Cardiac fibroblast (primary cell): ENCODE measurements around the gene DNAH1.
A peak's percentile ranks its signal among the peaks of the same experiment; 100 is the strongest.

Source experiments
- DNase-seq, 2 donors: peaks; one replicate each; pipeline versions ENCODE4 v3.0.0 to v3.0.0-alpha.2; 2010; ENCODE audit warnings: low read depth in 2 of 2
- H3K4me3 ChIP-seq, 2 donors: replicated peaks in 1 of 2; 1 replicate in 1 of 2; 2 replicates in 1 of 2; pipeline ENCODE4 v1.5.1; 2011; ENCODE audit warnings: low read depth in 2 of 2, low read length in 2 of 2, mild to moderate bottlenecking in 2 of 2, moderate library complexity in 1 of 2
- CTCF ChIP-seq: IDR thresholded peaks from one replicate; pipeline ENCODE4 v1.5.1; 2011; ENCODE audit warnings: low read depth, mild to moderate bottlenecking, low read length, inconsistent platforms

Gene DNAH1

GRCh38 chr3:52367891-52368880 is 52.1 kb downstream of the DNAH1 start:
- no peak for TF ChIP-seq CTCF
- H3K4me3 ChIP-seq = no peak overlapping the region
- no peak for DNase-seq

- H3K4me3 ChIP-seq = no peak overlapping the region
- no peak for TF ChIP-seq CTCF
- no peak for DNase-seq
Measured at GRCh38 chr3:52370531-52370930, 54.4 kb downstream of the DNAH1 start.

- DNase-seq = no peak
- H3K4me3 ChIP-seq = no peak overlapping the region
- TF ChIP-seq CTCF = no peak
Measured at GRCh38 chr3:52372822-52373504, 56.8 kb downstream of the DNAH1 start.

- DNase-seq = no peak
- TF ChIP-seq CTCF = no peak
- no peak overlapping the region for H3K4me3 ChIP-seq
Measured at GRCh38 chr3:52373676-52374075, 57.6 kb downstream of the DNAH1 start.

GRCh38 chr3:52374173-52374572 is 58.1 kb downstream of the DNAH1 start:
- DNase-seq = no peak
- TF ChIP-seq CTCF = peak; percentile 3

GRCh38 chr3:52379610-52380009 is 63.5 kb downstream of the DNAH1 start:
- TF ChIP-seq CTCF = no peak
- DNase-seq = peak in 1 of 2 donors; percentile 12
- H3K4me3 ChIP-seq = no peak overlapping the region

More at GRCh38 chr3:52374173-52374572, 58.1 kb downstream of the DNAH1 start:
- H3K4me3 ChIP-seq = no peak overlapping the region
